ENCODE data around the gene TMEM190. TPM values are rescaled to one million over a fixed set of nuclear protein-coding genes. Genes with fewer than 3 reads are reported as not detected.

Gene TMEM190
- total and polyA plus RNA-seq, 5 experiments from 2014 or later: not detected

DNA sequence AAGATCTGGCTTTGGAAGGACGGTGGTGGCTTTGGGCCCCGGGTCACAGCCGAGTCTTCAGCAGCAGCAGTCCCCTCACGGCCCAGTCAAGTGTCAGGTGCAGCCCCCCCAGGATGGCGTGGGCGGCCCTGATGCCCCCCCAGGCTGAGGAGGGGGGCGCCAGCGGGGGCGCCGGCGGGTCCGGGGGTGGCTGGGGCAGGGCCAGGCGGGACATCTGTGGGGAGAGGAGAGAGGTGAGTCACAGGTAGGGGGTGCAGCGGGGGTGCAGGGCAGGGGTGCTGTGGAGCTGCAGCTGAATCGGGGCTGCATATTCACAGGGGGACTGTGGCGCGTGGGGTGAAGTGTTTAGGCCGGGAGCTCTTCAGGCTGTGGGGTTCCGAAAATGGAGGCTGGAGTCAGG is 10.7 kb upstream of the TMEM190 start:
- POLR2A ChIA-PET: no interaction called here
- DNase-seq (no peak), ATAC-seq (no peak)
- peaks cover 0 to 2% (median 0%) of the 10 kb centered on the region in 9 donors for H3K9me3 Mint-ChIP-seq
- no peak overlapping the region for H3K27ac Mint-ChIP-seq
- peaks cover 0 to 4% (median 3%) of the 10 kb centered on the region in 3 donors for H3K36me3 Mint-ChIP-seq
- H3K27me3 Mint-ChIP-seq: peaks cover 8 to 32% (median 19%) of the 10 kb centered on the region in 5 donors
- H3K4me1 Mint-ChIP-seq: peaks cover 2 to 8% (median 8%) of the 10 kb centered on the region in 4 donors
- no peak overlapping the region for H3K4me3 Mint-ChIP-seq

DNA sequence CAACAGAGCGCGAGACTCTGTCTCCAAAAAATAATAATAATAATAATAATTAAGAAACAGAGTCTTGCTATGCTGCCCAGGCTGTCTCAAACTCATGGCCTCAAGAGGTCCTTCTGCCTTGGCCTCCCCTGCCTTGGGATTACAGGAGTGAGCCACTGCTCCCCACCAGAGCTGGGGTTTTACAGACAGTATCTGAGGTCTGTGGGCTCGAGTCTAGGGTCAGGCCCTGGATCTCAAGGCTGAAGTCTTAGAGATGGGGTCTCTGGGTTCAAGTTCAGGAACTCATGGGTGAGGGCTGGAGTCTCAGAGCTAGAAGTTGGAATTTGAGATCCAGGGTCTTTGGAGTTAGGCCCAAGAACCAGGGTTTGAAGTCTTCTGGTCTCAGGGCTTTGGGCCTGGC is 9.8 kb upstream of the TMEM190 start:
- DNase-seq: no peak
- Mint-ChIP-seq H3K27me3 (peaks cover 12 to 40% (median 25%) of the 10 kb centered on the region in 5 donors), H3K9me3 (peaks cover 0 to 2% (median 0%) of the 10 kb centered on the region in 9 donors), H3K4me1 (peaks cover 2 to 10% (median 9%) of the 10 kb centered on the region in 4 donors), H3K27ac (no peak overlapping the region), H3K4me3 (peak overlapping the region in 2 of 10 donors; percentile 52 to 56), H3K36me3 (peaks cover 0 to 6% (median 3%) of the 10 kb centered on the region in 3 donors)
- POLR2A ChIA-PET: no interaction called here
- ATAC-seq: no peak

DNA sequence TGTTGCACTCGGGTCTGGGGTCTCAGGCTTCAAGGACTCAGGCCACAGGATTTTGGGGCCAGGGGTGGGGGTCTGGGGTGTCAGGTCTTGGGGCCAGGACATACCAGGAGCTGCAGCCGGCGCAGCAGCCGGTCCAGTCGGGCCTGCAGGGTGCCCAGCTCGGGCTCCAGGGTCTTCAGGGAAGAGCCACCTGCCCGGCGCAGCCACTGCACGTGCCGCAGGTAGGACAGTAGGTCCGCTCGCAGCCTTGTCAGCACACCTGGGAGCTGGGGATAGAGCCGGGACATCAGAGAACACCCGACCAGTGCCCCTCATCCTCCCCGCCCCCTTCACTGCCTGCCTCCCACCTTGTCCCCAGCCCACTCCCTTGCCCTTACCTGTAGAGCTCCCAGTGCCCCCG is 8.5 kb upstream of the TMEM190 start:
- peaks cover 0 to 6% (median 3%) of the 10 kb centered on the region in 3 donors for H3K36me3 Mint-ChIP-seq
- H3K4me1 Mint-ChIP-seq: peaks cover 4 to 14% (median 12%) of the 10 kb centered on the region in 4 donors
- DNase-seq: no peak
- POLR2A ChIA-PET: interaction anchor here (1.8 kb wide), 1 partner anchor 29 kb away, joined by 5 read pairs; the partner anchor contains the start of gene KMT5C
- H3K9me3 Mint-ChIP-seq: peaks cover 0 to 2% (median 0%) of the 10 kb centered on the region in 9 donors
- ATAC-seq: no peak
- H3K27me3 Mint-ChIP-seq: peaks cover 16 to 50% (median 31%) of the 10 kb centered on the region in 5 donors
- H3K27ac Mint-ChIP-seq: no peak overlapping the region
- H3K4me3 Mint-ChIP-seq: peak overlapping the region in 2 of 10 donors; percentile 27 to 41

DNA sequence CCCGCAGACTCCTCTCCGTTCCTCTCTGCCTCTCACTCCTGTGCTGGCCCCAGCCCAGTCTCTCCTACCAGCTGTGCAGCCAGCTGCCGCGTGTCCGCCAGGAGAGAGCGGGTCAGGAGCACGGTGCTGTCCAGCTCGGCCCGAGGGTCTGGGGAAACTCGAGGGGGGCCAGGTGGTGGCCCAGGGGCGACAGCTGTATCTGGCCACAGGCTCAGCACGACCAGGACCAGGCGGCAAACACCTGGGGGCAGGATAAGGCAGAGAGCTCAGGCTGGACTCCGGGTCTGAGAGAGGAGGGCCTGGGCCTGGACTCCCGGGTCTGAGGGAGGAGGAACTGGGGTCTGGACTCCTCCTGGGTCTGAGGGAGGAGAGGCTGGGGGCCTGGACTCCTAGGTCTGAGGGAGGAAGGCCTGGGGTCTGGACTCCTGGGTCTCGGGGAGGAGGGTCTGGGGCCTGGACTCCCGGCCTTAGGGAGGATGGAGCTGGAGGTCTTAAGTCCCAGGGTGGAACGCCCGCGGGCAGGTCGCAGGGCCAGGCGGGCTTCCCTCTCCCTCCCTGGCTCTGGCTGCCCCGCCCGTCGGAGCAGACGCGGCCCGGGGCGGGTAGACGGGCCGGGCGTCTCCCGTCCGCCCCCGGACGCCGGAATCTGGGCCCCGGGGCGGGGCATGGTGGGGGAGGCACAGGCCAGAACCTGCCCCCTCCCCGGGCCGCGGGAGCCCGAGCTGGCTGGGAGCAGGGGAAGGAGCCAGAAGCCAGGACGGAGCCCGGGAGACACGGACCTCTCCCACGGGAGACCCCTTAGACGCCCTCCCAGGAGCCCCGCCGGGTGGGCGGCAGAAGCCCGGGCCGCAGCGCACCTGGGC is 7.7 kb upstream of the TMEM190 start:
- ATAC-seq (peak in 1 of 2 donors; percentile 40), DNase-seq (no peak)
- peaks cover 21 to 54% (median 36%) of the 10 kb centered on the region in 5 donors for H3K27me3 Mint-ChIP-seq
- H3K36me3 Mint-ChIP-seq: peaks cover 0 to 6% (median 3%) of the 10 kb centered on the region in 3 donors
- peak overlapping the region in 5 of 10 donors; percentile 27 to 58 (median 54) for H3K4me3 Mint-ChIP-seq
- POLR2A ChIA-PET: interaction anchor here (1.8 kb wide), 1 partner anchor 30 kb away, joined by 5 read pairs; the partner anchor contains the start of gene KMT5C
- no peak overlapping the region for H3K27ac Mint-ChIP-seq
- H3K9me3 Mint-ChIP-seq: peaks cover 0 to 2% (median 0%) of the 10 kb centered on the region in 9 donors
- H3K4me1 Mint-ChIP-seq: peaks cover 8 to 18% (median 14%) of the 10 kb centered on the region in 4 donors

DNA sequence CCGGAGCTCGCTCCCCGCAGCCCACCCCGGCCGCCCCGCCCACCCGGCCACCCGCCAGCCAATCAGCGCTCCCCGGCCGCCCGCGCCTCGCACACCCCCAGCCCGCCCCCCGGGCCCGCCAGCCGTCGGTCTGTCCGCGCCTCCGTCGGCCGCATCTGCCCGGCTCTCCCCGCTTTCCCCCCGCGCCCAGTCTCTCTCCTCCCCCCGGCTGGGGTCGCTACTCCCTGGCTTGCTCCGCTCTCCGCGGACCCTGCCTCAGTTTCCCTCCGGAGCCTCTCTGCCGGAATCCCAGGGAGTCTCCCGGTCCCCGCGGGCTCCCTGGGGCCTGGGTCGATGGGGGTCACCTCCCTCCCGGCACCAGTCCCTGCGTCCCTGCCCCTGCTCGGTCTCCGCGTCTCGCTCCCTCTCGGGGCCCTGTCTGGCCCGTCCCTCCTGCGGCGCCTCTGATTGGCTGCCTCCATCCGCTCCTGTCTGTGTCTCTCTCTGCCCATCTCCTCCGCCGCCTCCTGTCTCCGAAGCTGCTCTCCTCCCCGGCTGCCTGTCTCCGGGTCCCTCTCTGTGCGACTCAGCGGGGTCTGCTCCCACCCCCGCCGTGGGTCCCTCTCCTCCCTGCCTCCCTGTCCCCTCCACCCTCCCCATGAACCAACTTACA is 6.8 kb upstream of the TMEM190 start:
- POLR2A ChIA-PET: interaction anchor here (1.8 kb wide), 1 partner anchor 31 kb away, joined by 5 read pairs; the partner anchor contains the start of gene KMT5C
- DNase-seq: peak in 3 of 10 donors; percentile 29 to 35 (median 33)
- Mint-ChIP-seq H3K36me3 (peaks cover 0 to 6% (median 3%) of the 10 kb centered on the region in 3 donors), H3K4me1 (peaks cover 8 to 19% (median 14%) of the 10 kb centered on the region in 4 donors), H3K4me3 (peak overlapping the region; percentile 65 to 90 (median 82)), H3K9me3 (peaks cover 0 to 2% (median 0%) of the 10 kb centered on the region in 9 donors), H3K27ac (peak overlapping the region in 3 of 10 donors; percentile 28 to 81 (median 65)), H3K27me3 (peaks cover 21 to 57% (median 37%) of the 10 kb centered on the region in 5 donors)
- ATAC-seq: peak; percentile 74 to 79

DNA sequence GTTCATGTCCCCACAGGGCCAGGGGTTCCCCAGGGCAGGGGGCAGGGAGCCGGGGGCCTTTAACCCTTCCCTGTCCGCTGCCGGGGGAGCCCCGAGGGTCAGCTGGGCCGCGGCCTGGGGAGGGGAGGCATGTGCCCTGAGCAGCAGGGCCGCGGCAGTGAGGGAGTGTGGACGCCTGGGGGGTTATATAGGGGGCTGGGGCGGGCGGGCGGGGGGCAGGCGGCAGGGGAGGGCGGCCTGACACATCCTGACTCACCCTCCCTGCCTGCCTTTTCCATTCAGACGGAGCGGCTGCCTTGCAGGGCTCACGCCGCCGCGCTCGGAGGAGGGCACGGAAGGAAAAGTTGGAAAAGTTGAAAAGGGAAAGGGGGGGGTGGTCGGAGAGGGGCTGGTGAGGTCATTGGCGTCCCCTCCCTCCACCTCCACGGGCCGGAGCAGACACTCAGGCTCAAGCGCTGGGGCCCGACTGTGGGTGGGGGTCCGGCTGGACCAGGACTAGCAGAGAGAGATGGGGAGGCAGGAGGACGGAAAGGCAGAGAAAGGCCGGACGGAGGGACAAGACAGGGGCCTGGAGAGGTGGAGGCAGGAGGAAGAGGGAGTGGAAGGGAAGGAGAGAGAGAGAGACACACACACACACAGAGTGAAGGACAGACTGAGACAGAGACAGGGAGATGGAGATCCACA is 6.2 kb upstream of the TMEM190 start, which contains the start of gene IL11:
IL11 (minus strand) TSS at position 159 of the 684 bp plus-strand sequence; CDS start at position 6, 153 bp downstream.
- Mint-ChIP-seq H3K36me3 (peaks cover 0 to 6% (median 3%) of the 10 kb centered on the region in 3 donors), H3K4me3 (peak within 1 kb of the TSS; percentile 65 to 90 (median 82)), H3K27ac (peak within 1 kb of the TSS in 5 of 10 donors; percentile 28 to 81 (median 64)), H3K9me3 (peaks cover 0 to 2% (median 0%) of the 10 kb centered on the region in 9 donors), H3K27me3 (peaks cover 21 to 59% (median 37%) of the 10 kb centered on the region in 5 donors), H3K4me1 (peaks cover 8 to 19% (median 14%) of the 10 kb centered on the region in 4 donors)
- POLR2A ChIA-PET: interaction anchor here (1.6 kb wide), 1 partner anchor 13 kb away, joined by 6 read pairs; no protein-coding TSS in a partner anchor
- ATAC-seq: no peak
- DNase-seq: no peak

DNA sequence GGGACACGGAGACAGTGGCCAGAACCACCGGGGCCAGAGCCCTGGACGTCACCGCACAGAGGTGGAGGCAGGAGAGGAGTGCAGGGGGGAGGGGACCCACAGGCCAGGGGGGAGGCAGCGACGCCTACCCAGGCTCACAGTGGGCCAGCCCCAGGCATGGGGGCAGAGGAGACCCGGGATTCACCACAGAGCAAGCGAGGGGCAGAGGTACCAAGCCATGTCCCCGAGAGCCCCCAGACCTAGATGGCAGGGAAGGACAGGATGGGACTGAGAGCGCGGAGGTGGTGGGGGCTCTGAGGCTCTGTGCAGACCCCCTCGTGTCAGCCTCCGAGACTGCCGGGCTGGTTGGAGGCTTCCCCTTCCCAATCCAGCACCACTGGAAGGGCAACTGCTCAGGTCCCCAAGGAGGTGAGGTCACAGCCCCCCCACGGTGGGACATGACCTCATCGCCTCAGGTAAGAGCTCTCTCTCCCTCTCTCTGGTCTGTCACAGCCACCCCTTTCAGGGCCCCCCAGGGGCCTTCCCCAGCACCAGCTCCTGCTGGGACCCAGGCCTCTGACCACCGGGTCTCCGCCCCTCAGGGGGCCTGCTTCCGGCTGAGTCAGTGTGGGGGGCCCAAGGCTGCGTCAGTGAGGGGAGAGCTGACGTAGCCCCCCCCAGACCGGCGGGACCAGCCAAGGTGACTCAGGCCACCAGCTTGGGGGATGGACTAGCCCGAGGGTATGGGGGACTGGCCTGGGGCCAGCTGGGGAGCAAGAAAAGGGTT is 4.1 kb upstream of the TMEM190 start:
- H3K9me3 Mint-ChIP-seq: peaks cover 0 to 2% (median 0%) of the 10 kb centered on the region in 9 donors
- H3K27ac Mint-ChIP-seq: no peak overlapping the region
- peak in 1 of 2 donors; percentile 22 for ATAC-seq
- no peak for DNase-seq
- H3K4me3 Mint-ChIP-seq: no peak overlapping the region
- POLR2A ChIA-PET: interaction anchor here (0.8 kb wide), 1 partner anchor 11 kb away, joined by 3 read pairs; the partner anchor contains the start of gene TMEM238
- peaks cover 21 to 66% (median 33%) of the 10 kb centered on the region in 5 donors for H3K27me3 Mint-ChIP-seq
- peaks cover 0 to 6% (median 3%) of the 10 kb centered on the region in 3 donors for H3K36me3 Mint-ChIP-seq
- peaks cover 8 to 19% (median 14%) of the 10 kb centered on the region in 4 donors for H3K4me1 Mint-ChIP-seq

DNA sequence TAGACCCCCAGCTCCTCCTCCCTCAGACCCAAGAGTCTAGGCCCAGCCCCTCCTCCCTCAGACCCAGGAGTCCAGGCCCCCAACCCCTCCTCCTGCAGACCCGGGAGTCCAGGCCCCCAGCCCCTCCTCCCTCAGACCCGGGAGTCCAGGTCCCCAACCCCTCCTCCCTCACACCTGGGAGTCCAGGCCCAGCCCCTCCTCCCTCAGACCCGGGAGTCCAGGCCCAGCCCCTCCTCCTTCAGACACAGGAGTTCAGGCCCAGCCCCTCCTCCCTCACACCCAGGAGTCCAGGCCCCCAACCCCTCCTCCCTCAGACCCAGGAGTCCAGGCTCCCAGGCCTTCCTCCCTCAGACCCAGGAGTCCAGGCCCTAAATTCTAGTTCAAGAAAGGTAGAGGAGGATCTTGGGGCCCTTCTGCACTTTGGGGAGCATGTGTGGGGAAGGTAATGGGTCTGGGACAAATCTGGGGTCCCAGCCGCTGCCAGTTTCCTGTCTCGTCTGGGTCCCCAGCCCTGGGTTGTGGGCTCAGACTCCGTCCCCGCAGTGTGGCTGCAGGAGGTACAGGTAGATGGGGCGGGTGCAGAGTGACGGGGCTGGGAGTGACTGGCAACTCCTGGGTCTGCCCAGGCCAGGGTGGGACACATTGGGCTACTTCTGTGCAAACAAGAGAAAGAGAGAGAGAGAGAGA is 3.2 kb upstream of the TMEM190 start:
- peaks cover 19 to 58% (median 30%) of the 10 kb centered on the region in 5 donors for H3K27me3 Mint-ChIP-seq

DNA sequence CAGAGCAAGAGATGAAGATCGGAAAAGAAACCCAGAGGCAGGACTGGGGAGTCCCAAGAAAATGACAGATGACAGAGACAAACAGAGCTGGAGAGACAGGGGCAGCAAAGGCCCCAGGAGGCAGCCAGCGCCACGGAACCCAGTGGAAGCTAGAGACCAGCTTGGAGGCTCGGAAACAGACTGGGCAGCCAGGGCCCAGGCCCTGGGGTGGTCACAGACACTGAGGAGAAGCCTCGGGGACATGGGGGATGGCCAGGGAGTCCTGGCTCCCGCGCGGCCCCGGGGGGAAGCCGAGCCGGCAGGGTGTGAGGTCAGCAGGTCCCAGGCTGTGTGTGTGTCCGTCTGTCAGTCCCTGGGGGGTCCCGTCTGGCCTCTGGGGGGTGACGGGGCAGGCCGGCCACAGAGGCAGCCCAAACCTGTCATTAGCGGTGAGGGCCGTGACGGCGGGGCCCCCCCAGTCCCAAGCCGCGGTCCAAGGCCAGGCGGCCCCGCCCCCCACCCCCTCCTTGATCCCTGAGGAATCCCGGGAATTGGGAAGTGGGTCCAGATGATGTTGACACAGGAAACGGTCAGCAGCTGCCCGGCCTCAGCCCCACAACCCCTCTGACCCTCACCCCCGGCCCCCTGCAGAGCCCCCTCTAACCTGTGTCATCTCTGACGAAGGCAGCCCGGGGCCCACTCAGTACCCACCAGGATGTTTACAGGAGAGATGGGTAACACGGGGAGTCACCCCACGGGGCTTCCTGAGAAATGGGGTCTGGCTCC is 2.5 kb upstream of the TMEM190 start:
- Mint-ChIP-seq H3K4me3 (peak overlapping the region in 1 of 10 donors; percentile 62), H3K9me3 (peaks cover 0 to 2% (median 0%) of the 10 kb centered on the region in 9 donors), H3K27ac (peak overlapping the region in 1 of 10 donors; percentile 69), H3K4me1 (peaks cover 8 to 19% (median 14%) of the 10 kb centered on the region in 4 donors), H3K27me3 (peaks cover 19 to 52% (median 30%) of the 10 kb centered on the region in 5 donors), H3K36me3 (peaks cover 0 to 6% (median 3%) of the 10 kb centered on the region in 3 donors)
- no peak for ATAC-seq
- no peak for DNase-seq
- POLR2A ChIA-PET: interaction anchor here (0.9 kb wide), 1 partner anchor 10 kb away, joined by 3 read pairs; the partner anchor contains the start of gene TMEM238

More for the DNA sequence above, 3.2 kb upstream of the TMEM190 start:
- peaks cover 0 to 6% (median 3%) of the 10 kb centered on the region in 3 donors for H3K36me3 Mint-ChIP-seq
- POLR2A ChIA-PET: interaction anchor here (0.8 to 0.9 kb wide), 2 partner anchors 10 to 11 kb away, joined by 3 read pairs; partner anchors contain the start of gene TMEM238
- peak overlapping the region in 1 of 10 donors; percentile 69 for H3K27ac Mint-ChIP-seq
- peaks cover 0 to 2% (median 0%) of the 10 kb centered on the region in 9 donors for H3K9me3 Mint-ChIP-seq
- ATAC-seq (no peak), DNase-seq (no peak)
- peaks cover 8 to 19% (median 14%) of the 10 kb centered on the region in 4 donors for H3K4me1 Mint-ChIP-seq
- H3K4me3 Mint-ChIP-seq: peak overlapping the region in 1 of 10 donors; percentile 62

All from naive thymus-derived CD8-positive, alpha-beta T cell (primary cell).